Gastrocnemius medialis (tissue), 4 donors: ENCODE results near the gene PGAP1.

Source experiments
- CTCF ChIP-seq, 5 experiments: fragments of 450-650 bp in 3 of 5; fragments of 200-600 bp in 2 of 5; sonication (generic) in 2 of 5; IDR thresholded peaks in 4 of 5; conservative IDR thresholded peaks in 1 of 5; 1 replicate in 4 of 5; 2 replicates in 1 of 5; pipeline ENCODE4 v1.5.1; 2016 to 2019; ENCODE audit warnings: antibody characterized with exemption in 5 of 5, mild to moderate bottlenecking in 3 of 5, moderate library complexity in 3 of 5
- POLR2A ChIP-seq, 2 donors: fragments of 450-650 bp; IDR thresholded peaks; one replicate each; pipeline ENCODE4 v1.6.1; 2017; ENCODE audit warnings: antibody characterized with exemption in 2 of 2, mild to moderate bottlenecking in 2 of 2, moderate library complexity in 2 of 2

GRCh38 chr2:196846295-196846694, 80.2 kb downstream of the PGAP1 start:
- TF ChIP-seq CTCF (IDR thresholded peaks at IDR 0.05 in 4 of 5, conservative IDR thresholded peaks at IDR 0.05 in 1 of 5): no peak
- no peak for TF ChIP-seq POLR2A (IDR thresholded peaks at IDR 0.05)
